H9 (cell line): ENCODE data around the gene ZNF467. TPM values are rescaled to one million over a fixed set of nuclear protein-coding genes. Genes with fewer than 3 reads are reported as not detected.

Experiments
- DNase-seq: peaks from one replicate; pipeline ENCODE4 v3.0.0-alpha.2; 2017
- H2AFZ ChIP-seq: one replicate; pipeline ENCODE4 v1.6.1; 2013; ENCODE audit warnings: mild to moderate bottlenecking, low read length, control low read depth, moderate library complexity
- H2AK5ac ChIP-seq: 2 replicates; pipeline ENCODE4 v1.6.1; 2013; ENCODE audit warnings: low read length, control low read depth, mixed read lengths; ENCODE audit not compliant: insufficient read length
- H2BK120ac ChIP-seq: one replicate; pipeline ENCODE4 v1.6.1; 2013; ENCODE audit warnings: low read depth, mild to moderate bottlenecking, low read length, control low read depth, inconsistent platforms; ENCODE audit not compliant: poor library complexity, severe bottlenecking
- H2BK12ac ChIP-seq: 2 replicates; pipeline ENCODE4 v1.6.1; 2013; ENCODE audit warnings: low read length, control low read depth, mixed read lengths, low read depth; ENCODE audit not compliant: insufficient read length
- H2BK15ac ChIP-seq: 2 replicates; pipeline ENCODE4 v1.6.1; 2013; ENCODE audit warnings: low read depth, low read length, control low read depth
- H2BK20ac ChIP-seq: one replicate; pipeline ENCODE4 v1.6.1; 2013; ENCODE audit warnings: low read depth, mild to moderate bottlenecking, low read length, control low read depth, inconsistent platforms; ENCODE audit not compliant: poor library complexity, severe bottlenecking
- H2BK5ac ChIP-seq: 2 replicates; pipeline ENCODE4 v1.6.1; 2013; ENCODE audit warnings: low read length, control low read depth, mixed read lengths; ENCODE audit not compliant: insufficient read length
- H3K14ac ChIP-seq: 2 replicates; pipeline ENCODE4 v1.6.1; 2013; ENCODE audit warnings: low read length, control low read depth; ENCODE audit not compliant: insufficient read depth
- H3K18ac ChIP-seq: 2 replicates; pipeline ENCODE4 v1.6.1; 2013; ENCODE audit warnings: low read depth, mild to moderate bottlenecking, mixed read lengths, low read length, control low read depth; ENCODE audit not compliant: insufficient read length
- H3K23ac ChIP-seq: 2 replicates; pipeline ENCODE4 v1.6.1; 2013; ENCODE audit warnings: low read length, control low read depth, mixed read lengths, low read depth; ENCODE audit not compliant: insufficient read length
- H3K23me2 ChIP-seq: 2 replicates; pipeline ENCODE4 v1.6.1; 2013; ENCODE audit warnings: low read depth, mild to moderate bottlenecking, mixed read lengths, low read length, control low read depth; ENCODE audit not compliant: insufficient read length, poor library complexity, severe bottlenecking
- H3K27ac ChIP-seq: 2 replicates; pipeline ENCODE4 v1.5.1; 2013; ENCODE audit warnings: low read length, control low read depth, mixed read lengths, low read depth; ENCODE audit not compliant: insufficient read length
- H3K27me3 ChIP-seq: 2 replicates; pipeline ENCODE4 v1.6.1; 2013; ENCODE audit warnings: low read length, control low read depth, inconsistent platforms; ENCODE audit not compliant: insufficient read depth
- H3K4ac ChIP-seq: 2 replicates; pipeline ENCODE4 v1.6.1; 2013; ENCODE audit warnings: low read depth, mild to moderate bottlenecking, control low read depth, inconsistent platforms, low read length, moderate library complexity
- H3K4me1 ChIP-seq: 2 replicates; pipeline ENCODE4 v1.6.1; 2013; ENCODE audit warnings: low read length, control low read depth, inconsistent platforms; ENCODE audit not compliant: insufficient read depth
- H3K4me2 ChIP-seq: 2 replicates; pipeline ENCODE4 v1.6.1; 2013; ENCODE audit warnings: low read length, control low read depth, mixed read lengths; ENCODE audit not compliant: insufficient read length, insufficient read depth
- H3K56ac ChIP-seq: 2 replicates; pipeline ENCODE4 v1.6.1; 2013; ENCODE audit warnings: low read depth, mild to moderate bottlenecking, mixed read lengths, low read length, control low read depth; ENCODE audit not compliant: insufficient read length
- H3K79me1 ChIP-seq: 2 replicates; pipeline ENCODE4 v1.6.1; 2013; ENCODE audit warnings: low read depth, mild to moderate bottlenecking, moderate library complexity, low read length, control low read depth, inconsistent platforms; ENCODE audit not compliant: insufficient read depth, poor library complexity, severe bottlenecking
- H3K79me2 ChIP-seq: 2 replicates; pipeline ENCODE4 v1.6.1; 2013; ENCODE audit warnings: low read length, control low read depth, inconsistent platforms; ENCODE audit not compliant: insufficient read depth
- H3K9ac ChIP-seq: 2 replicates; pipeline ENCODE4 v1.6.1; 2013; ENCODE audit warnings: low read length, control low read depth, mixed read lengths; ENCODE audit not compliant: insufficient read length; ENCODE audit errors: extremely low read depth
- H3K9me3 ChIP-seq: one replicate; pipeline ENCODE4 v1.6.1; 2013; ENCODE audit warnings: low read depth, low read length, inconsistent platforms; ENCODE audit not compliant: control insufficient read depth
- H3T11ph ChIP-seq: one replicate; pipeline ENCODE4 v1.6.1; 2013; ENCODE audit warnings: mild to moderate bottlenecking, low read length, control low read depth, inconsistent platforms
- H4K20me1 ChIP-seq: one replicate; pipeline ENCODE4 v1.6.1; 2013; ENCODE audit not compliant: control insufficient read depth, insufficient read length, insufficient read depth
- H4K5ac ChIP-seq: 2 replicates; pipeline ENCODE4 v1.6.1; 2013; ENCODE audit warnings: low read depth, mild to moderate bottlenecking, mixed read lengths, low read length, control low read depth; ENCODE audit not compliant: insufficient read length
- H4K8ac ChIP-seq: replicated peaks from 2 replicates; pipeline ENCODE4 v1.6.1; 2013; ENCODE audit warnings: low read length, control low read depth, mixed read lengths, low read depth; ENCODE audit not compliant: insufficient read length
- H4K91ac ChIP-seq: 2 replicates; pipeline ENCODE4 v1.6.1; 2013; ENCODE audit warnings: low read depth, mild to moderate bottlenecking, moderate library complexity, mixed read lengths, low read length, control low read depth; ENCODE audit not compliant: insufficient read length
- H3K27ac Mint-ChIP-seq, 3 experiments: 2 replicates in 2 of 3; 3 replicates in 1 of 3; pipeline ENCODE4 v1.8.0; 2020 to 2021; ENCODE audit warnings: mixed read lengths in 3 of 3, mild to moderate bottlenecking in 1 of 3, moderate library complexity in 1 of 3
- H3K27me3 Mint-ChIP-seq: 2 replicates; pipeline ENCODE4 v1.8.0; 2021; ENCODE audit warnings: low read depth, mild to moderate bottlenecking, moderate library complexity, mixed read lengths
- H3K36me3 Mint-ChIP-seq, 3 experiments: 2 replicates in 2 of 3; 3 replicates in 1 of 3; pipeline ENCODE4 v1.8.0; 2020 to 2021; ENCODE audit warnings: low read depth in 3 of 3, mixed read lengths in 3 of 3; ENCODE audit not compliant: insufficient read depth in 1 of 3
- H3K4me1 Mint-ChIP-seq, 2 experiments: 2 replicates each; pipeline ENCODE4 v1.8.0; 2020; ENCODE audit warnings: mixed read lengths in 2 of 2
- H3K4me3 Mint-ChIP-seq, 2 experiments: 2 replicates in 1 of 2; 3 replicates in 1 of 2; pipeline ENCODE4 v1.8.0; 2020 to 2021; ENCODE audit warnings: mild to moderate bottlenecking in 2 of 2, mixed read lengths in 2 of 2, moderate library complexity in 1 of 2
- H3K9me3 Mint-ChIP-seq, 2 experiments: 2 replicates in 1 of 2; 3 replicates in 1 of 2; pipeline ENCODE4 v1.8.0; 2020; ENCODE audit warnings: mild to moderate bottlenecking in 2 of 2, mixed read lengths in 2 of 2, moderate library complexity in 1 of 2
- CTCF ChIP-seq: fragments of 200-600 bp; sonication (generic); conservative IDR thresholded peaks from 3 replicates; pipeline ENCODE4 v1.8.0; 2021; ENCODE audit warnings: antibody characterized with exemption, mild to moderate bottlenecking
- WGBS: extraction: QIAGEN DNeasy Blood & Tissue Kit; methylation state at CpG from one replicate; pipeline ENCODE4 v1.1.7; 2013; ENCODE audit warnings: missing lambda C conversion rate, low lambda C conversion rate, mixed read lengths; ENCODE audit not compliant: insufficient read length; ENCODE audit errors: extremely low coverage; 5-methylcytosine and 5-hydroxymethylcytosine counted together
- total RNA-seq: library from RNA; stranded (reverse); gene quantifications from 2 replicates; pipeline ENCODE4 v1.2.1, GENCODE V29; 2021

ZNF467 gene
- total RNA-seq, 1 experiment from 2014 or later: 0.31 TPM

- H3K4me1 ChIP-seq: no peaks in the 10 kb centered on the region
- no peak overlapping the region for H3K56ac ChIP-seq
- H2AK5ac ChIP-seq: no peak overlapping the region
- Mint-ChIP-seq H3K36me3 (peaks cover 0 to 4% (median 0%) of the 10 kb centered on the region in 3 experiments; a peak in 1 of 7 replicates), H3K9me3 (peaks cover 8 to 13% of the 10 kb centered on the region in 2 experiments; a peak in 4 of 5 replicates), H3K4me1 (peaks cover 0 to 3% of the 10 kb centered on the region in 2 experiments; a peak in 1 of 4 replicates), H3K4me3 (no peak overlapping the region; a peak in 1 of 5 replicates), H3K27me3 (peaks cover 6% of the 10 kb centered on the region), H3K27ac (no peak overlapping the region)
- WGBS: no CpG with 5 or more reads among the region's 30 CpGs
- no peak overlapping the region for H3T11ph ChIP-seq
- no peaks in the 10 kb centered on the region for H3K27me3 ChIP-seq
- no peaks in the 10 kb centered on the region for H3K23me2 ChIP-seq
- no peaks in the 10 kb centered on the region for H3K9me3 ChIP-seq
- no peak overlapping the region for H4K91ac ChIP-seq
- no peaks in the 10 kb centered on the region for H3K79me2 ChIP-seq
- no peak overlapping the region for H3K4me2 ChIP-seq
- H4K20me1 ChIP-seq: no peaks in the 10 kb centered on the region
- no peak for DNase-seq
- H3K79me1 ChIP-seq: no peaks in the 10 kb centered on the region
- H2AFZ ChIP-seq: no peak overlapping the region
- no peak overlapping the region; the same call in 1 of the 2 replicates for H3K14ac ChIP-seq
- H3K18ac ChIP-seq: no peak overlapping the region
- H3K27ac ChIP-seq: no peak overlapping the region
- no peak overlapping the region for H2BK15ac ChIP-seq
- H4K5ac ChIP-seq: no peak overlapping the region
- H2BK20ac ChIP-seq: no peak overlapping the region
- no peak for TF ChIP-seq CTCF
- no peak overlapping the region for H3K4ac ChIP-seq
- no peak overlapping the region for H4K8ac ChIP-seq
- H3K9ac ChIP-seq: no peak overlapping the region
- no peak overlapping the region for H3K23ac ChIP-seq
- no peak overlapping the region for H2BK120ac ChIP-seq
- H2BK12ac ChIP-seq: no peak overlapping the region
- no peak overlapping the region for H2BK5ac ChIP-seq
These were observed 48.1 kb upstream of the ZNF467 start for GRCh38 chr7:149821191-149822148.
